Midbrain (tissue), 1 donor: ENCODE measurements around the gene LRRC53.

Experiments used
- DNase-seq: peaks from one replicate; lab custom pipeline; 2025; lab: John Stamatoyannopoulos, UW

Gene LRRC53

DNA sequence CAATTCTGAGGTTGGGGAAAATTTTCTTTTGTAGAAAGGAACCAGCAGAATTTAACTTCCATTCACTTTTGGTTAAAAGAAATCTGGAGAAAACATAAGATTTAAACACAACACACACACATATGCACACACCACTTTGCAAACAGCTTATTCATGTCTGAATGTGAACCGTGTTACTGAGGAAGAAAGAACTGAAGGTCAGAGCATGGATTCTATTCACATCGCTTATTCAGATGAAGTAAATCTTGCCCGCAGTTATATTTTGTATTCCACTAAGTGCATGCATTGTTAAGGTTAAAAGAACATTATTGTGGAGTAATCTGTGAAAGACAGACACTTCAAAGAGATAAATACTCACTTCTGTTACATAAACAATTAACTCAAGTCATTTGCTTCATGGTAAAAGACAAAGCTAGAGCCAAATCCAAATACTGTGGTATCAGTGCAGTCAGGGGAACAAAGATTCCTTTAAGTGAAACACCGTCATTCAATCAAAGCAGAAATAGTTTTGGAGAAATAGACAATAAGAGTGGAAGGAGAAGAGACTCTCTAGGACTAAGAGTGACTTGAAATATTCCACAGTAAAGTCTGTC is 82.0 kb downstream of the LRRC53 start:
- DNase-seq, result no peak

DNA sequence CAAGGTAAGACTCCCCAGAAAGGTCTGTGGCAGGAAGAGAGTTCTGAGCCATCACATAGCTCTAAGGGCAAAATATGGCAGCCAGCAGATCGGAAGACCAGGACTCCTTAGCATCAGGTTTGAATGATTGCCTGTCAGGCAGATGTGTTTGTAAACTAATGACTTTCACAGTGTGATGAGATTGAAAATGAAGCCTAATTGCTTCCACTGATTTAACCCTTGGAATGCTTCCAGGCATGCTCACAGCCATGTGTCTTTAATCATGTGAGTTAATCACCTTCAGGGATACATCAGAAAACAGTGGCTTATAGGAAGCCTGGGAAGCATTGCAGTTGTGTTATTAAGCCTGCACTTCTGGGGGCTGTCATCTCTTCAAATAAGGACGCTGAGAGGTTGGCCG is 82.8 kb downstream of the LRRC53 start:
- no peak for DNase-seq

DNA sequence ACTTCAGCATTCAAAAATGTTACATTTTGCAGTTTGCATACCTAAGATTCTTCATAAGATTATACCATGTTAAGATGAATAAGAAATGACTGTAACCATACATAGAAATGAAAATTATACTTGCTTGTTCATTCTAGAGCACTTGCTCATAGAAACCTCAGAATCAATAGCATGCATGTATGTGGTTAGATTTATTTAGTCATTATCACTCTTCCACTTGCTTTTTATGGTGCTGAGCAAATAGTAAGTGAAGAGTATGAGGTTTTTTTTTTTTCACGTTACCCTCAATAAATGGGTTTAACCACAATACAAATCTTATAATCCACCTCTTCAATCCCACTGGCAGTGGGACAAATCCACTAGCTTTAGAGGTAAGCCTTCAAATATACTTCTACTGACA is 84.7 kb downstream of the LRRC53 start:
- DNase-seq, result no peak

DNA sequence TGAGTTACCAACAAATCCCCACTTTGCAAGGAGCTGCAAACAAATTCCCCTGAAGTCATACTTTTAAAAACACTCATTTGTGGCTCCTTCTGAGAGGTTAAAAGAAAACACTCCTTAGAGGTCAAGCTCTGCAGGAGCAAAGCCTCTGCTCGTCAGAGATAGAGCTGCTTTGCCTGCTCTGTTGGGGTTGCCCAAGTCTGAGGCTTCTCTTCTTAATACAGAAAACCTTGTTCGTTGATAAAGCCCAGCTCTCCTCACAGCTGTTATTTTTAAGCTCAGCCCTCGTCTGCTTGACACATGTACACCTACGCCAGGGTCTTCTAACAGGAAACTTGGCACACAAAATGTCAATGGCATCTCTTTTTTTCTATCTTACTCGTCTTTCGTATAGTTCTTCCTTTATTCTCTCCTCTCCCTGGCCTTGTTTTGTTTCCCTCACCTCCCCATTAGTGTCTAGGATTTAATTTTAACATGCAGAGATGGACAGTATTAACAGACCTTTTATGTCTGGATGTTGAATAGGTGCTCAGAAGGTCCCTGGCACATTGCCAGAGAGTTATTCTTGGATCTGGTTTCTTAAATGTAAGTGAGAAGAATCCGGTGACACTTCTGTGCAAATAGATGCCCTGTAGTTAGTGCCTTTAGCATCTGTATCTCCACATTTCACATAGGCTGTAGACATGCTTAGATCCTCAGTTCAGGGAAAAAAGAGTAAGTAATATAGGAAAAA is 86.0 kb downstream of the LRRC53 start:
- no peak for DNase-seq

DNA sequence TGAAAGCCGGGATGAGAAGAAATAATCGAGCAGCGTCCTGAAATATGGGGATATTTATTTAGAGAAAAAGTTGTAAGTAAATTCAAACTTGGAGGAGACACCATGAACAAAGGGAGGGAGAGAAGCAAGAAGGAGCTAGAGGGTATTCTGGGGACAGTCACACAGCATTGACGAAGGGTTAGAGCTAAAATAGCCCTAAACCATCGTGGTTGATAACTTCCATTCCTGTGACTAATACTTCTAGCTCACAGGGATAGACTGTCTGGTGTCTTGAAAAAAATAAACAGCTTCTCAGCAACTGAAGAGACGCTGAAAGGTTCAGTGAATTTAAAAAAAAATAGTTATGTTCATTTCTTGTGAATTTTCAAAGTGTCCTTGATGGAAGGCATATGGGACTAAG is 86.7 kb downstream of the LRRC53 start:
- no peak for DNase-seq

DNA sequence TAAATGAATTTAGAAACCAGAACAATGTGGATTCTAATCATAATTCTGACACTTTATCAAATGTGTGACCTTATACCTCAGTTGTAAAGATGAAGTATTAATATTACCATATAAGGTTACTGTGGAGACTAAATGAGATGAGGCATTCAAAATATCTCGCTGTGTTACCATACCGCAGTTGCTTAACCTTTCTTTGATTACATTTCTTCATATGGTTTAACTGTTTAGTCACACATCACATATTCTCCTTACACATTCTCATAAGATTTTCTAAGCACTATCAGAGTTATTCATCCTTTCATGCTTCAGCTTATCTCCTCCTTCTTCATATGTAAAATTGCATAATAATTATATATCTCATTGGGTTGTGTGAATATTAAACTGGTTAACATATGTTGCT is 88.9 kb downstream of the LRRC53 start:
- DNase-seq, result no peak

DNA sequence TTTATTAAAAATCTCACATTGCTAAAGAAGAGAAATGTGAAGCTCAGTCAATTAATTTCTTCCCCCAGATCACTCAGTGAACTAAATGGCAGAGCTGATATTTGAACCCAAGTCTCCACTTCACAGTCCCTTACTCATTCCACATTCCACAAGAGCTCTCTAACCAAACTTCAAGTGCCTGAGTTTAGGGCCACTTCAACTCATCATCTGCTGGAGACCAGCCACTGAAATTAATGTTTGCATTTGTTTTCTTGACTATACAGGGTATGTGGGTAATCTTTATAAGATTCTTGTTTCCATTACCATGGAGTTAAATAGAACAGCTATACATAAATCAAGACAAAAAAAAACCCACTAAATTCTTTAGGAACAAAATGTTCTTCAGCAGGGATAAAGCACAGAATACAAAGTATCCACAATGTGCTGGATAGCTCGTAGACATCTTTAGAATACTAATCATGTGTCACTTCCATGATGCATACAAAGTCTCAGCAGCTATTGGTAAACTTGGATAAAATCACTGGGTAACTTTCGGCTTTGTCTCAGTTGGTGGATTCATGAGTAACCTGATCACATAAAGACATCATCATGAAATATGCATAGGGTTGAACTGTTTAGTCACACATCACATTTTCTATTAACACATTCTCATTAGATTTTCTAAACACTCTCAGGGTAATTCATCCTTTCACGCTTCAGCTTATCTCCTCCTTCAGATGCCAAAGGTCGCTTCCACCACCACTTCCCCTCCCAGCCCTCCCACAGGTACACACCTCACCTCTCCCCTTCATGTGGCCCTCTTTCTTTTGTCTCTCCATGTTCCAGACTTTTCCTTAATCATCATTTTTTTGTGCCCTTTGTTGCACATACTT is 89.8 kb downstream of the LRRC53 start:
- no peak for DNase-seq

DNA sequence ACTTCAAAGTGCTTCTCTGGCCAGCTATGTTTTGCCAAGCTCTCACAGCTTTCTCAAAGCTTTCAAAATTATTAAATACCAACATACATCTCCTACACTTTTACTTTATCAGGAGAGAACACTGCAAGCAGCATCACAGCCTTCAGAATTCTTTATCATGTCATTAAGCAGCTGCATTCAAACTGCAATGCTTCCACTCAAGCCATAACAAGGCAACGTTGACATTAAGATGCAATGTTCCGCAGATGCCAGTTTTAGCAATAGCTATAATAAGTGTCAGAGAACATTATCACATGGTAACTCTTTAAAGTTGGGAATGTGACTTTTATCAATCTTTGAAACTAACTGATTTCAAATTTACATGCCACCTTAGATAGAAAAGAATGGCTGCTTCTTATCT is 91.9 kb downstream of the LRRC53 start:
- no peak for DNase-seq
